HepG2 (cell line): Measurements from ENCODE around the gene KIF13A. TPM values are rescaled to one million over a fixed set of nuclear protein-coding genes. Genes with fewer than 3 reads are reported as not detected.

Source experiments
- CC2D1A ChIP-seq: sonication (generic); formaldehyde crosslinking; IDR thresholded peaks from 2 replicates; pipeline ENCODE4 v1.8.1; 2023; ENCODE audit warnings: mild to moderate bottlenecking, missing genetic modification reagents
- CREBL2 ChIP-seq: sonication (generic); formaldehyde crosslinking; IDR thresholded peaks from 2 replicates; pipeline ENCODE4 v1.8.1; 2023; ENCODE audit warnings: missing genetic modification reagents, mild to moderate bottlenecking, borderline replicate concordance
- HDAC1 ChIP-seq: sonication (generic); formaldehyde crosslinking; IDR thresholded peaks from 2 replicates; pipeline ENCODE4 v1.5.1; 2020; ENCODE audit warnings: mild to moderate bottlenecking, missing genetic modification reagents
- HDAC2 ChIP-seq: sonication (generic); formaldehyde crosslinking; IDR thresholded peaks from 2 replicates; pipeline ENCODE4 v1.4.0; 2020; ENCODE audit warnings: missing genetic modification reagents
- HOXA3 ChIP-seq: sonication (generic); formaldehyde crosslinking; IDR thresholded peaks from 2 replicates; pipeline ENCODE4 v1.5.0; 2020; ENCODE audit warnings: missing genetic modification reagents
- MED8 ChIP-seq: sonication (generic); formaldehyde crosslinking; IDR thresholded peaks from 2 replicates; pipeline ENCODE4 v1.8.1; 2023; ENCODE audit warnings: mild to moderate bottlenecking, missing genetic modification reagents; ENCODE audit not compliant: insufficient replicate concordance
- MIXL1 ChIP-seq: IDR thresholded peaks from 2 replicates; pipeline ENCODE4 v1.6.1; 2016
- MYNN ChIP-seq: sonication (generic); formaldehyde crosslinking; IDR thresholded peaks from 2 replicates; pipeline ENCODE4 v1.4.0; 2020; ENCODE audit warnings: mild to moderate bottlenecking, low read depth, missing genetic modification reagents
- MYPOP ChIP-seq: sonication (generic); formaldehyde crosslinking; IDR thresholded peaks from 2 replicates; pipeline ENCODE4 v1.8.1; 2023; ENCODE audit warnings: mild to moderate bottlenecking, moderate library complexity, missing genetic modification reagents
- PHF5A ChIP-seq: IDR thresholded peaks from one replicate; pipeline ENCODE4 v1.6.1; 2018; ENCODE audit warnings: low read depth, missing genetic modification reagents; ENCODE audit not compliant: unreplicated experiment
- POGZ ChIP-seq: sonication (generic); formaldehyde crosslinking; IDR thresholded peaks from 2 replicates; pipeline ENCODE4 v1.4.0; 2020; ENCODE audit warnings: mild to moderate bottlenecking, missing genetic modification reagents
- RORA ChIP-seq: sonication (generic); formaldehyde crosslinking; IDR thresholded peaks from 2 replicates; pipeline ENCODE4 v1.5.0; 2020; ENCODE audit warnings: mild to moderate bottlenecking, missing genetic modification reagents, moderate library complexity
- SAP130 ChIP-seq: IDR thresholded peaks from 2 replicates; pipeline ENCODE4 v1.6.1; 2016; ENCODE audit warnings: low read depth
- SOX5 ChIP-seq: IDR thresholded peaks from 2 replicates; pipeline ENCODE4 v1.6.1; 2016; ENCODE audit warnings: borderline replicate concordance
- SP5 ChIP-seq: IDR thresholded peaks from 2 replicates; pipeline ENCODE4 v1.6.1; 2016; ENCODE audit warnings: low read depth, borderline replicate concordance
- ZBTB37 ChIP-seq: sonication (generic); formaldehyde crosslinking; IDR thresholded peaks from 2 replicates; pipeline ENCODE4 v1.4.0; 2020; ENCODE audit warnings: mild to moderate bottlenecking, missing genetic modification reagents
- ZBTB7A ChIP-seq: sonication (generic); formaldehyde crosslinking; IDR thresholded peaks from 2 replicates; pipeline ENCODE4 v1.8.0; 2022; ENCODE audit warnings: mild to moderate bottlenecking, missing genetic modification reagents
- ZHX1 ChIP-seq: sonication (generic); formaldehyde crosslinking; IDR thresholded peaks from 2 replicates; pipeline ENCODE4 v1.8.1; 2022; ENCODE audit warnings: low read depth, mild to moderate bottlenecking, missing genetic modification reagents
- ZMYM4 ChIP-seq: sonication (generic); formaldehyde crosslinking; IDR thresholded peaks from 2 replicates; pipeline ENCODE4 v1.8.1; 2023; ENCODE audit warnings: mild to moderate bottlenecking, missing genetic modification reagents
- ZNF510 ChIP-seq: sonication (generic); formaldehyde crosslinking; IDR thresholded peaks from 2 replicates; pipeline ENCODE4 v1.4.0; 2020; ENCODE audit warnings: low read depth, mild to moderate bottlenecking, missing genetic modification reagents
- ZNF674 ChIP-seq: sonication (generic); formaldehyde crosslinking; IDR thresholded peaks from 2 replicates; pipeline ENCODE4 v1.5.0; 2020; ENCODE audit warnings: low read depth, mild to moderate bottlenecking, missing genetic modification reagents
- ZNF710 ChIP-seq: sonication (generic); formaldehyde crosslinking; IDR thresholded peaks from 2 replicates; pipeline ENCODE4 v1.5.0; 2020; ENCODE audit warnings: mild to moderate bottlenecking, missing genetic modification reagents, borderline replicate concordance
- ZNF839 ChIP-seq: sonication (generic); formaldehyde crosslinking; IDR thresholded peaks from 2 replicates; pipeline ENCODE4 v1.4.0; 2020; ENCODE audit warnings: missing genetic modification reagents, mild to moderate bottlenecking, borderline replicate concordance
- ZSCAN12 ChIP-seq: sonication (generic); formaldehyde crosslinking; IDR thresholded peaks from 2 replicates; pipeline ENCODE4 v1.9.0; 2021; ENCODE audit warnings: mild to moderate bottlenecking, missing genetic modification reagents
- polyA plus RNA-seq, 8 experiments: library from polyadenylated mRNA; depleted of rRNA in 3 of 8; stranded (reverse) in 7 of 8; unstranded in 1 of 8; fragments of >200 nt; fragmentation: Illumina TruSeq in 4 of 8; extraction: Trizol in 4 of 8; gene quantifications; 2 replicates each; pipeline versions ENCODE4 v1.2.1 to v1.2.3, GENCODE V29; 2011 to 2016; ENCODE audit warnings: low read depth in 4 of 8, missing spikeins in 1 of 8, mixed read lengths in 1 of 8; ENCODE audit not compliant: insufficient read depth in 1 of 8
- total RNA-seq, 5 experiments: library from RNA; depleted of rRNA; stranded (reverse); fragments of >200 nt; fragmentation: Illumina TruSeq; extraction: Trizol; gene quantifications; 2 replicates each; pipeline ENCODE4 v1.2.3, GENCODE V29; 2016; ENCODE audit warnings: low read depth in 1 of 5

KIF13A gene
- total and polyA plus RNA-seq, 2 of the 13 experiments (the other 11 are each of a cell fraction or from before 2014, with no cell fraction given): 21.1 to 37.2 TPM

- TF ChIP-seq CC2D1A (CRISPR knock-in tag) (no peak), ZBTB37 (peak; percentile 93), MED8 (CRISPR knock-in tag) (no peak), SOX5 (CRISPR knock-in tag) (peak; percentile 42; the same call in 1 of the 2 replicates), ZBTB7A (CRISPR knock-in tag) (no peak), HDAC1 (CRISPR knock-in tag) (peak; percentile 43), HOXA3 (CRISPR knock-in tag) (peak; percentile 15; the same call in 1 of the 2 replicates), ZNF674 (CRISPR knock-in tag) (no peak), MYNN (CRISPR knock-in tag) (no peak), SAP130 (CRISPR knock-in tag) (peak; percentile 41), ZMYM4 (CRISPR knock-in tag) (no peak), CREBL2 (CRISPR knock-in tag) (no peak), ZSCAN12 (CRISPR knock-in tag) (no peak), PHF5A (CRISPR knock-in tag) (no peak), SP5 (no peak), RORA (CRISPR knock-in tag) (no peak), ZNF710 (CRISPR knock-in tag) (0 out of 2 replicates have a peak, but pooled peaks have one; percentile 25), ZNF839 (CRISPR knock-in tag) (no peak), POGZ (peak; percentile 67), HDAC2 (CRISPR knock-in tag) (peak; percentile 15; the same call in 1 of the 2 replicates), MIXL1 (CRISPR knock-in tag) (no peak), ZNF510 (CRISPR knock-in tag) (no peak), MYPOP (CRISPR knock-in tag) (no peak), ZHX1 (CRISPR knock-in tag) (no peak)
Observed at GRCh38 chr6:17930321-17930993, 57.0 kb downstream of the KIF13A start (continued).
